Uterus (tissue), 2 donors: ENCODE data around the gene GPR156.

Source experiments
- CTCF ChIP-seq, 4 experiments: fragments of 200-600 bp in 2 of 4; fragments of 450-650 bp in 2 of 4; sonication (generic) in 2 of 4; IDR thresholded peaks; one replicate each; pipeline ENCODE4 v1.5.1; 2016 to 2019; ENCODE audit warnings: antibody characterized with exemption in 4 of 4, mild to moderate bottlenecking in 2 of 4, moderate library complexity in 1 of 4
- POLR2A ChIP-seq, 2 donors: fragments of 450-650 bp; IDR thresholded peaks; one replicate each; pipeline ENCODE4 v1.6.1; 2016; ENCODE audit warnings: antibody characterized with exemption in 2 of 2, mild to moderate bottlenecking in 1 of 2, moderate library complexity in 1 of 2

GRCh38 chr3:120289636-120290035 lies 4.6 kb upstream of the GPR156 start:
- TF ChIP-seq CTCF (IDR thresholded peaks at IDR 0.05): no peak
- no peak for TF ChIP-seq POLR2A (IDR thresholded peaks at IDR 0.05)
